GM19468 (cell line): Measurements from ENCODE around the gene PRKD2.
"Not testable (repeated sequence)": the region's sequence is repeated elsewhere in the genome, so short reads cannot be mapped to it uniquely, and the experiment has no call there.

Experiments
- ATAC-seq: cut with Tn5 transposase; IDR thresholded peaks from one replicate; pipeline ENCODE4 v1.9.1; 2021; ENCODE audit warnings: mild to moderate bottlenecking, moderate library complexity, moderate number of reproducible peaks; ENCODE audit not compliant: unreplicated experiment; ENCODE audit errors: extremely low read depth

Gene PRKD2

DNA sequence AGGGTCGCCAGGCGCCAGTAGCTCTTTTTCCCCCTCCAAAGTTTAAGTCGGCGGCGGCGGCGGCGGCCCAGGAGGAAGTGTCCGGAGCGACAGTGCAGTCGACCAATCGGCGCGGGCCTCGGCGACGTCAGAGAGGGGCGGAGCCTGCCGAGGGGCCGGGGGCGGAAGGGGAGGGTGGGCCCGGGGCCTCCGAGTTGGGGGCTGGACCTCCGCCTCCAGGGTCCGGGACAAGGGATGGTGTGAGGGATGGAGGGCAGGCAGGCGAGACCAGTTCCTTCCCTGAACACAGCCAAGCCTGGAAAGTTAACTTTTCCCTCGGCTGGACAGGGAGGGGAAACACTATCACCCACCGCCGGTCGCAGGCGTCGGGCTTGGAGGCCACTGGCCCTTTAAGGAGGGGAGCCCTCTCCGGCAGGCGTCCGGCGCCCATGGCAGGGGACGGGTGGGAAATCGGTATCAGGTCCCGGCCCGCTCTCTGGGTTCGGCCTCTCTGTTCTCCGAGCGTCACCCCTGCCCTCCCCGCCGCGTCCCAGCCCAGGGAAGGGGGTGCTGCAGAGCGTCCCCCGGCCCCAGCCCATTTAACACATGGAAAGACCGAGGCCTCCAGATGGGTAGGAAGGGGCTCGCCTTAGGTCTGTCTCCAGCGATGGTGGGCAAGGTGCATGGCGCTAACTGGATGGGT is at the start of gene PRKD2:
Gene PRKD2, minus strand, starts transcription at position 81 of the 682 bp plus-strand sequence. CDS start 744 bp downstream, outside the sequence.
- ATAC-seq = no peak

GRCh38 chr19:46764817-46765291 is 47.9 kb upstream of the PRKD2 start:
- no peak for ATAC-seq

DNA sequence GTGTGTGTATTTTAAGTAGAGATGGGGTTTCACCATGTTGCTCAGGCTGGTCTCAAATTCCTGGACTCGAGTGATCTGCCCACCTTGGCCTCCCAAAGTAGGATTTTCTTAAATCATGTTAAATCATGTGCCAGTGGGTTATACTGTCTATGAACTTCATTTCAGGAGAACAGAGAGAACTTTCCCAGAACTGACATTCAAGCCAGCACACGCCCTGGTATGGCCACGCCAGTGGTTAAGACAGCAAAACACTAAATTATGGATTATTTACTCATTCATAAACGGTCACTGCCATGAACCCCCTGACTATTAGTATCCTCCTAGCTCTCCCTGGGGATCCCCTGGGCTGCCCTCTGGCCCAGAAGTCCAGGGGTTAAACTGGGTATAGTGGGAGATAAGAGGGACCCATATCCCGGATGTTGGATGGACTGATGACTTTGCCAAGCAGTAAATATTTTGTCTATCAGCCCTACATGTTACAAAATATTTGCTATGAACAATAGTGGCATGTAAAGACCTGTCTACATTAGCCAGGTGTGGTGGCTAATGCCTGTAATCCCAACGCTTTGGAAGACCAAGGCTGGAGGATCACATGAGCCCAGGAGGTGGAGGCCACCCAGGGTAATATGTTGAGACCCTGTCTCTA is 45.5 kb upstream of the PRKD2 start:
- ATAC-seq = no peak

- no peak for ATAC-seq
These were observed 44.5 kb upstream of the PRKD2 start for GRCh38 chr19:46761418-46761831.

DNA sequence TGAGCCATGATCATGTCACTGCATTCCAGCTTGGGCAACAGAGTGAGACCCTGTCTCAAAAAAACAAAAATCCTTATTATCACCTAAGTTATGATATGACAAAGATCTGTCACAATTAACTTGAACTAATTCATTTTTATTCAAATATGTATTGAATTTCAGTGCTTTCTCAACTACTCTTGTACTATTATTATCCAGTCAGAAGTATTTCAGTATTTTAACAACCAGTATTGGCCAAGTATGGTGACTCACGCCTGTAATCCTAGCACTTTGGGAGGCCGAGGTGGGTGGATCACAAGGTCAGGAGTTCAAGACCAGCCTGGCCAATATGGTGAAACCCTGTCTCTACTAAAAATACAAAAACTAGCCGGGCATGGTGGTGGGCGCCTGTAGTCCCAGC is 44.0 kb upstream of the PRKD2 start:
- not testable (repeated sequence) for ATAC-seq

- ATAC-seq = no peak
These were observed 43.4 kb upstream of the PRKD2 start for GRCh38 chr19:46760363-46760762.

GRCh38 chr19:46759817-46760333 is 43.0 kb upstream of the PRKD2 start:
- no peak for ATAC-seq

DNA sequence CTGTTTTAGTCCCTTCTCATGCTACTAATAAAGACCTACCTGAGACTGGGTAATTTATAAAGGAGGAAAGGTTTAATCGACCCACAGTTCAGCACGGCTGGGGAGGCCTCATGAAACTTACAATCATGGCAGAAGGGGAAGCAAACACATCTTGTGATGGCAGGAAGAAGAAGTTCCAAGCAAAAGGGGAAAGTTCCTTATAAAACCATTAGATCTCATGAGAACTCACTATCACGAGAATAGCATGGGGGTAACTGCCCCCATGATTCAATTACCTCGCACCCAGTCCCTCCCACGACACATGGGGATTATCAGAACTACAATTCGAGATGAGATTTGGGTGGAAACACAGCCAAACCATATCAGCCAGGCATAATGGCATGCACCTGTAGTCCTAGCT is 42.3 kb upstream of the PRKD2 start:
- no peak for ATAC-seq

- ATAC-seq = no peak
These were observed 39.6 kb upstream of the PRKD2 start for GRCh38 chr19:46756544-46756888.

DNA sequence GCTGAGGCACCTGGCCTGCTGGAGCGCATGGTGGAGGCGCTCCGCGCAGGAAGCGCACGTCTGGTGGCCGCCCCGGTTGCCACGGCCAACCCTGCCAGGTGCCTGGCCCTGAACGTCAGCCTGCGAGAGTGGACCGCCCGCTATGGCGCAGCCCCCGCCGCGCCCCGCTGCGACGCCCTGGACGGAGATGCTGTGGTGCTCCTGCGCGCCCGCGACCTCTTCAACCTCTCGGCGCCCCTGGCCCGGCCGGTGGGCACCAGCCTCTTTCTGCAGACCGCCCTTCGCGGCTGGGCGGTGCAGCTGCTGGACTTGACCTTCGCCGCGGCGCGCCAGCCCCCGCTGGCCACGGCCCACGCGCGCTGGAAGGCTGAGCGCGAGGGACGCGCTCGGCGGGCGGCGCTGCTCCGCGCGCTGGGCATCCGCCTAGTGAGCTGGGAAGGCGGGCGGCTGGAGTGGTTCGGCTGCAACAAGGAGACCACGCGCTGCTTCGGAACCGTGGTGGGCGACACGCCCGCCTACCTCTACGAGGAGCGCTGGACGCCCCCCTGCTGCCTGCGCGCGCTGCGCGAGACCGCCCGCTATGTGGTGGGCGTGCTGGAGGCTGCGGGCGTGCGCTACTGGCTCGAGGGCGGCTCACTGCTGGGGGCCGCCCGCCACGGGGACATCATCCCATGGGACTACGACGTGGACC is 39.1 kb upstream of the PRKD2 start:
- no peak for ATAC-seq

DNA sequence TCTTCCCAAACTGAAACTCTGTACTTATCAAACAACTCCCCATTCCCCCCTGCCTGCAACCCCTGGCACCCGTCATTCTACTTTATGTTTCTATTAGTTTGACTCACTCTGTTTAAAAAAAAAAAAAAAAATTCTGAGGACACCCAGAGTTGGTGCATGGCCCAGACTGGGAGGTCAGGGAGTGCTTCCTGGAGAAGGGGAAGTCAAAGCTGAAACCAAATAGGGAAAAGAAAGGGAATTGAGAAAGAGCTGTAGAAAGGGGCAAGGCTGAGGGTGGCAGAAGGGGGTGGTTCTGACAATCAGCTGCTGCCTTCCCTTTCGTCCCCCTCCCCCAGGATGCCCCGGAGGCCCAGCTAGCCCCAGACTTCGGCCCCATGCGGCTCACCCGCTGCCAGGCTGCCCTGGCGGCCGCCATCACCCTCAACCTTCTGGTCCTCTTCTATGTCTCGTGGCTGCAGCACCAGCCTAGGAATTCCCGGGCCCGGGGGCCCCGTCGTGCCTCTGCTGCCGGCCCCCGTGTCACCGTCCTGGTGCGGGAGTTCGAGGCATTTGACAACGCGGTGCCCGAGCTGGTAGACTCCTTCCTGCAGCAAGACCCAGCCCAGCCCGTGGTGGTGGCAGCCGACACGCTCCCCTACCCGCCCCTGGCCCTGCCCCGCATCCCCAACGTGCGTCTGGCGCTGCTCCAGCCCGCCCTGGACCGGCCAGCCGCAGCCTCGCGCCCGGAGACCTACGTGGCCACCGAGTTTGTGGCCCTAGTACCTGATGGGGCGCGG is 38.4 kb upstream of the PRKD2 start:
- no peak for ATAC-seq

- ATAC-seq = no peak
These were observed 36.7 kb upstream of the PRKD2 start for GRCh38 chr19:46753420-46754155.

- no peak for ATAC-seq
These were observed 31.6 kb upstream of the PRKD2 start for GRCh38 chr19:46748325-46749109.

DNA sequence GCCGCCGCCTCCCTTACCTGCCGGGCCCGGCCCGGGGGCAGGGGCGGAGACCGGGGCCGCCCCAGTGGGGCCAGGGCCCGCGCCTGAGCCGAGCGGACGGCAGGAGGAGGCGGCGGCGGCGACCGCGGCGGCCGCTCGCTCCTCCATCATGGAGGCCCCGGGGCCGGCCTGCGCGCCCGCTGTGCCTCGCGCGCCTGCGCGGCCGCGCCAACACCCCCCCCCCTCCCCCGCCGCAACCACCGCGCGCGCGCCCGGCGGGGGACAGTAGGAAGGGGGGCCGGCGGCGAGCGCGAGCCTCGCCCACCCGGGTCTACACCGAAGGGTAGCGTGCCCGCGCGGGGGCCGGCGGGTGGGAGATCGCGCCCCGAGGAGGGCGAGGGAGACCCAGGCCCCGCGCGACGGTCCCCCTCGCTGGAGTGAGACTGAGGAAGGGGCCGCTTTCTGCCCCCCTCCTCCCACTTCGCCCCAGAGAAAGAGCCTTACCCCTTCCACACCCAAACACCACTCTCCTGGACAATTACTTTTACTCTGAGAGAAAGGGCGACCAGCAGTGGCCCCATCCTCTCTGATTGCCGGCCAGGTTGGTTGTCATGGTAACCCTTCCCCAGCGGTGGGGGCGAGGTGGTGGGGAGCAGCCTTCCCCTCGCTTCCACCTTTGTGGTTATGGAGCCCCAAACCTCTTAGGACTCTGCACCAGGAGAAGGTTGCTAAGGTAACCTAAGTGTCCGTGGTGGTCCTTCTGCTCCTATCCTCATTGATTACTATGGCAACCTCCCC is 29.6 kb upstream of the PRKD2 start, which contains the start of gene STRN4:
Gene STRN4, minus strand, starts transcription at position 170 of the 777 bp plus-strand sequence. Its CDS starts 20 bp downstream, at position 150.
- ATAC-seq = no peak

DNA sequence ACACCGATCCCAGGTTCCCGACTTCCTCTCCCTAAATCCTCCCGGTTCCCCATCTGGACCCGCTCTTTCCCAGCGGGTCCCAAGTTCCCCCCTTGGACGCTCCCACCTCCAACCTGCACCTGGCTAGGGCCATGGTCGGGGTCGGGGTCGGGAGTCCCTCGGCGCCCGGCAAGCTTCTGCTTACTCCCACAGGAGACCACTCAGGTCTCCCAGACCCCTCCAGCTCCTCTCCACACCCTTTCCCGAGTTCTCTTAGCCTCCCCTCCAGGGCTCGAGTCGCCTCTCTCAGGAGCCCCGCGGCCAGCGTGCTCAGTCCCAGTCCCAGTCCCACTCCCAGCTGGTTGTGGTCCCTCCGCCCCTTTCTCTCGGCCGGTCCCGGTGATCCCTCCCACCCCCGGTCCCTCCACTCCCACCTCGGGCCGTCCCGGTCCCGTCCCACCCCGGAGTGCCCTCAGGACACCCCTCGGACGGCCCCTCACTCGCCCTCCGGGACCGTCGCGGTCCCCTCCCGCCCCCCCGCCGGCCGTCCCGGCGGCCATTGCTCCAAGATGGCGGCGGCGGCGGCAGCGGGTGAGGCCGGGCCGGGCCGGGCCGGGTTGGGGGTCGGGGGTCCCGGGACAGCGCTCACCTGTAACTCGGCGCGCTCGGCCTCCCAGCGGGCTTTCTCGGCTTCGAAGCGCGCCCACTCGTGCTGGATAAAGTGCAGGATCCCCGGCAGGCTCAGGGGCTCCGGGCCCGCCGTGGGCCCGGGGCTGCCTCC is 28.8 kb upstream of the PRKD2 start, which contains the start of gene FKRP:
Gene FKRP, plus strand, starts transcription at position 537 of the 760 bp plus-strand sequence. CDS start 9,394 bp downstream, outside the sequence.
- no peak for ATAC-seq

- ATAC-seq = no peak
These were observed 28.1 kb upstream of the PRKD2 start for GRCh38 chr19:46745030-46745429.

GRCh38 chr19:46744005-46744691 is 27.2 kb upstream of the PRKD2 start:
- ATAC-seq = no peak
